Loucy (cell line): Measurements from ENCODE around the gene SYNJ2.

ENCODE experiments used
- H2AFZ ChIP-seq: fragments of 200-600 bp; sonication (generic); 2 replicates; pipeline ENCODE4 v1.6.0; 2016; ENCODE audit warnings: antibody characterized with exemption, mild to moderate bottlenecking, low read length, moderate library complexity
- H3F3A ChIP-seq: fragments of 200-600 bp; 2 replicates; pipeline ENCODE4 v1.6.0; 2016; ENCODE audit warnings: antibody characterized with exemption, low read depth, mild to moderate bottlenecking
- H3K27me3 ChIP-seq: fragments of 200-600 bp; sonication (generic); 2 replicates; pipeline ENCODE4 v1.6.1; 2014; ENCODE audit warnings: low read length, mild to moderate bottlenecking; ENCODE audit not compliant: insufficient read depth, poor library complexity, severe bottlenecking
- H3K36me3 ChIP-seq: fragments of 200-600 bp; sonication (generic); 2 replicates; pipeline ENCODE4 v1.6.1; 2016; ENCODE audit warnings: low read length; ENCODE audit not compliant: insufficient read depth
- H3K4me1 ChIP-seq: fragments of 200-600 bp; sonication (generic); 2 replicates; pipeline ENCODE4 v1.5.1; 2014; ENCODE audit warnings: low read length, mild to moderate bottlenecking; ENCODE audit not compliant: insufficient read depth, poor library complexity, severe bottlenecking
- H3K4me2 ChIP-seq: fragments of 200-600 bp; sonication (generic); 2 replicates; pipeline ENCODE4 v1.6.0; 2014; ENCODE audit warnings: antibody characterized with exemption, low read length, low read depth, mild to moderate bottlenecking; ENCODE audit not compliant: poor library complexity, severe bottlenecking
- H3K4me3 ChIP-seq: fragments of 200-600 bp; sonication (generic); 2 replicates; pipeline ENCODE4 v1.5.1; 2014; ENCODE audit warnings: low read length, mild to moderate bottlenecking, mixed read lengths; ENCODE audit not compliant: poor library complexity, severe bottlenecking
- H3K79me2 ChIP-seq: fragments of 200-600 bp; sonication (generic); 2 replicates; pipeline ENCODE4 v1.6.1; 2014; ENCODE audit warnings: low read length; ENCODE audit not compliant: insufficient read depth
- H3K9ac ChIP-seq: fragments of 200-600 bp; sonication (generic); 2 replicates; pipeline ENCODE4 v1.6.0; 2014; ENCODE audit warnings: mild to moderate bottlenecking, low read depth, low read length, moderate library complexity; ENCODE audit not compliant: poor library complexity, severe bottlenecking
- H3K9me2 ChIP-seq: fragments of 200-600 bp; sonication (generic); replicated peaks from 2 replicates; pipeline ENCODE4 v1.6.1; 2016; ENCODE audit warnings: low read depth, low read length, mixed read lengths
- H3K9me3 ChIP-seq: fragments of 200-600 bp; sonication (generic); 2 replicates; pipeline ENCODE4 v1.6.1; 2014; ENCODE audit warnings: mild to moderate bottlenecking, antibody characterized with exemption, low read length, low read depth; ENCODE audit not compliant: insufficient read depth
- H4K20me1 ChIP-seq: fragments of 200-600 bp; sonication (generic); 2 replicates; pipeline ENCODE4 v1.6.0; 2014; ENCODE audit warnings: antibody characterized with exemption, low read length, mild to moderate bottlenecking; ENCODE audit not compliant: insufficient read depth, poor library complexity, severe bottlenecking
- EZH2phosphoT487 ChIP-seq: fragments of 200-600 bp; IDR thresholded peaks from 2 replicates; pipeline ENCODE4 v1.6.1; 2018; ENCODE audit warnings: antibody characterized with exemption, mild to moderate bottlenecking, moderate library complexity, borderline replicate concordance
- TF ChIP-seq, protein P1 (sequence below): fragments of 200-600 bp; sonication (generic); conservative IDR thresholded peaks from 2 replicates; pipeline ENCODE4 v1.5.1; 2014; ENCODE audit warnings: mild to moderate bottlenecking, antibody characterized with exemption, low read length

The SYNJ2 gene

DNA sequence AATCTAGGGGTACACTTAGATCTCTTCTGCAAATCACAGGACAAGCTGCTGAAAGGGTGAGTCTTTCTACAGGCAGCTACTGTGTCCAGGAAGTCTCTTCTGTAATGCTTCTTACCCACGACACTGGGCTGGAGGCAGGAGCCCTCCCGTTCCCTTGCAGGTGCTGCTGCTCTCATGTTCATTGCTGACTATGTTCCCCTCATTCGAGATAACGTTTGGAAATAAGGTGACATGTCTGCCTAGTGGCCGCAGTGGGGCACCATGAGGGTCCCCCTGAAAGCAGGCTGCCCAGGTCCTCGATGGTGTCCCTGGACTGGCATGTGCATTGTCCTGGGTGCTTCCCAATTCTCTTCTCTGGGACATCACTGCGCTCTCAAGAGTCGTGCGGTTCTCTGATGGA lies 74.7 kb downstream of the SYNJ2 start:
- Histone ChIP-seq H3K27me3 (no peaks in the 10 kb centered on the region), H2AFZ (no peak overlapping the region), H3K9ac (no peak overlapping the region), H3F3A (no peaks in the 10 kb centered on the region), H4K20me1 (no peaks in the 10 kb centered on the region), H3K4me3 (no peak overlapping the region), H3K36me3 (peaks cover 5% of the 10 kb centered on the region; the same call in 1 of the 2 replicates), H3K4me1 (peaks cover 14% of the 10 kb centered on the region), H3K4me2 (no peak overlapping the region), H3K79me2 (no peaks in the 10 kb centered on the region), H3K9me3 (no peaks in the 10 kb centered on the region), H3K9me2 (no peaks in the 10 kb centered on the region)
- TF ChIP-seq, protein P1, sequence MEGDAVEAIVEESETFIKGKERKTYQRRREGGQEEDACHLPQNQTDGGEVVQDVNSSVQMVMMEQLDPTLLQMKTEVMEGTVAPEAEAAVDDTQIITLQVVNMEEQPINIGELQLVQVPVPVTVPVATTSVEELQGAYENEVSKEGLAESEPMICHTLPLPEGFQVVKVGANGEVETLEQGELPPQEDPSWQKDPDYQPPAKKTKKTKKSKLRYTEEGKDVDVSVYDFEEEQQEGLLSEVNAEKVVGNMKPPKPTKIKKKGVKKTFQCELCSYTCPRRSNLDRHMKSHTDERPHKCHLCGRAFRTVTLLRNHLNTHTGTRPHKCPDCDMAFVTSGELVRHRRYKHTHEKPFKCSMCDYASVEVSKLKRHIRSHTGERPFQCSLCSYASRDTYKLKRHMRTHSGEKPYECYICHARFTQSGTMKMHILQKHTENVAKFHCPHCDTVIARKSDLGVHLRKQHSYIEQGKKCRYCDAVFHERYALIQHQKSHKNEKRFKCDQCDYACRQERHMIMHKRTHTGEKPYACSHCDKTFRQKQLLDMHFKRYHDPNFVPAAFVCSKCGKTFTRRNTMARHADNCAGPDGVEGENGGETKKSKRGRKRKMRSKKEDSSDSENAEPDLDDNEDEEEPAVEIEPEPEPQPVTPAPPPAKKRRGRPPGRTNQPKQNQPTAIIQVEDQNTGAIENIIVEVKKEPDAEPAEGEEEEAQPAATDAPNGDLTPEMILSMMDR, result no peak
- no peak for TF ChIP-seq EZH2phosphoT487

DNA sequence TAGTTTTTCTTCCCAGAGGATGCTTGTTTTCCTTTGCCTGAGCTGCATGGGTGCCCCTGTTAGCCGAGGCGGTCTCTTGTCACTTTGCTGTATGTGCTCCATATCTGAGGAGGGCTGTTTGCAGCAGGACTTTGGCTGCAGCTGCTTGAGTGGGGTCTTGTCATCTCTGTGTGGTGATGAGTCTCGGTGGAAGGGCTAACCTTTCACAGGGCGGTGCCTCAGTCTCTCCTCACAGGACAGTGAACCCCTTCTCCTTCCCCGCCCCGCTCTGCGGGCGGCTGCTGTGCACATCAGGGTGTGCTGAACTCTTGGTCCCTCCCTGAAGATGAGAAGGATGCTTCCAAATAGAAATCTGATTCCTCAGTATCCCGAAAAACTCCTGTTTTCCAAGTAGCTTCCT lies 75.1 kb downstream of the SYNJ2 start:
- H3K27me3 ChIP-seq, result no peaks in the 10 kb centered on the region
- H4K20me1 ChIP-seq, result no peaks in the 10 kb centered on the region
- H3K79me2 ChIP-seq, result no peaks in the 10 kb centered on the region
- H3K4me2 ChIP-seq, result no peak overlapping the region
- H2AFZ ChIP-seq, result no peak overlapping the region
- H3K9me2 ChIP-seq, result no peaks in the 10 kb centered on the region
- H3F3A ChIP-seq, result no peaks in the 10 kb centered on the region
- no peak overlapping the region for H3K9ac ChIP-seq
- no peaks in the 10 kb centered on the region for H3K9me3 ChIP-seq
- H3K36me3 ChIP-seq, result peaks cover 5% of the 10 kb centered on the region; the same call in 1 of the 2 replicates
- H3K4me3 ChIP-seq, result no peak overlapping the region
- H3K4me1 ChIP-seq, result peaks cover 15% of the 10 kb centered on the region
- TF ChIP-seq EZH2phosphoT487, result no peak
- TF ChIP-seq, protein P1, result no peak

DNA sequence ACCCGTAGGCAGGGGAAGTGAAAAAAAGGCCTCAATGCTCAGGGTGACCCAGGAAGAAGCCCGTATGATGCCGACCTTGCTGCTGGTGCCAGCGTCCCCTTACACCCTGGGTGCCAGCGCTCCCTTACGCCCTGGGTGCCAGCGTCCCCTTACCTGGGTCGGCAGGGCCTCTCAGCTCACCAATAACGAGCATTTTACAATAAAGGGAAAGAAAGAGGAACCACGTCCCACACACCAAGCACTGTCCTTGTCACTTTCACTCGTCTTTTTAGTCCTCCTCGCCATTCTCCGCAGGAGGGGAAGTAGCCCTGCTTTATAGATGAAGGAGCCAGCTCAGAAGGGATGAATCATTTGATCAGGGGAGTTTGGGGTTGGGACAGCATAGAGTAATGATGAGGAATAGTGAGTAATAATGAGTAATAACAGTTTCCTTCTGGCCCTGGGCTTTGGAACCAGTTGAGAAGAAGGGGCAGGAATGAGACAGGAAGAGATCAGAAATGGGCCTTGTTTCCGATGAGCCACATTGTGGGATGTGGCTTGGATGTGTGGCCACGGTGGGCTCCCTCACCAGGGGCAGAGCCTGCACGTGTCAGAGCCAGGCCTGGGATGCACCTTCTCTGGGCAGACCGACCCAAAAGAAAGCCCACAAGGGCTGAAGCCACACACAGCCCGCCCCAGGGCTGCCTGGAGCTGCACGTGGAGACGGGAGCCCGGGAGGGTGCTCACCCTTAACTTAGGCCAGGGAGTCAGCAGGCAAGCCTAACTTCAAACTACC lies 75.7 kb downstream of the SYNJ2 start:
- Histone ChIP-seq H3K4me2 (no peak overlapping the region), H3K79me2 (no peaks in the 10 kb centered on the region), H4K20me1 (no peaks in the 10 kb centered on the region), H3K36me3 (peaks cover 5% of the 10 kb centered on the region; the same call in 1 of the 2 replicates), H3K4me3 (no peak overlapping the region), H3K27me3 (no peaks in the 10 kb centered on the region), H3K9me2 (no peaks in the 10 kb centered on the region), H3K9ac (no peak overlapping the region), H2AFZ (no peak overlapping the region), H3K4me1 (peaks cover 15% of the 10 kb centered on the region), H3F3A (no peaks in the 10 kb centered on the region), H3K9me3 (no peaks in the 10 kb centered on the region)
- no peak for TF ChIP-seq EZH2phosphoT487
- TF ChIP-seq, protein P1, result no peak
